ENCODE data around the gene KRT1.

The KRT1 gene

GRCh38 chr12:52698651-52699340, 18.6 kb upstream of the KRT1 start:
- no peak for DNase-seq (ENCODE audit: low read depth)

- DNase-seq (ENCODE audit: low read depth) = no peak
Observed at GRCh38 chr12:52697058-52697582, 16.9 kb upstream of the KRT1 start.

- no peak for DNase-seq (ENCODE audit: low read depth)
Observed at GRCh38 chr12:52696588-52696987, 16.4 kb upstream of the KRT1 start.

GRCh38 chr12:52695039-52695438, 14.8 kb upstream of the KRT1 start:
- no peak for DNase-seq (ENCODE audit: low read depth)

GRCh38 chr12:52694151-52694550, 13.9 kb upstream of the KRT1 start:
- DNase-seq (ENCODE audit: low read depth) = no peak

- no peak for DNase-seq (ENCODE audit: low read depth)
Observed at GRCh38 chr12:52693261-52693660, 13.1 kb upstream of the KRT1 start.

- no peak for DNase-seq (ENCODE audit: low read depth)
Observed at GRCh38 chr12:52692254-52692653, 12.0 kb upstream of the KRT1 start.

- no peak for DNase-seq (ENCODE audit: low read depth)
Observed at GRCh38 chr12:52691841-52692150, 11.6 kb upstream of the KRT1 start.

GRCh38 chr12:52691076-52691840, 11.1 kb upstream of the KRT1 start:
- peak; percentile 43 for DNase-seq (ENCODE audit: low read depth)

- no peak for DNase-seq (ENCODE audit: low read depth)
Observed at GRCh38 chr12:52690351-52691075, 10.3 kb upstream of the KRT1 start.

GRCh38 chr12:52689936-52690335, 9.7 kb upstream of the KRT1 start:
- DNase-seq (ENCODE audit: low read depth) = no peak

GRCh38 chr12:52689239-52689638, 9.0 kb upstream of the KRT1 start:
- no peak for DNase-seq (ENCODE audit: low read depth)

GRCh38 chr12:52688481-52688880, 8.3 kb upstream of the KRT1 start:
- no peak for DNase-seq (ENCODE audit: low read depth)

- no peak for DNase-seq (ENCODE audit: low read depth)
Observed at GRCh38 chr12:52687497-52688385, 7.5 kb upstream of the KRT1 start.

- no peak for DNase-seq (ENCODE audit: low read depth)
Observed at GRCh38 chr12:52686756-52687487, 6.7 kb upstream of the KRT1 start.

- no peak for DNase-seq (ENCODE audit: low read depth)
Observed at GRCh38 chr12:52686063-52686462, 5.9 kb upstream of the KRT1 start.

- no peak for DNase-seq (ENCODE audit: low read depth)
Observed at GRCh38 chr12:52685406-52685890, 5.2 kb upstream of the KRT1 start.

- DNase-seq (ENCODE audit: low read depth) = no peak
Observed at GRCh38 chr12:52684431-52684830, 4.2 kb upstream of the KRT1 start.

- DNase-seq (ENCODE audit: low read depth) = no peak
Observed at GRCh38 chr12:52683575-52684300, 3.5 kb upstream of the KRT1 start.

GRCh38 chr12:52682938-52683574, 2.8 kb upstream of the KRT1 start:
- DNase-seq (ENCODE audit: low read depth) = no peak

All from stimulated activated CD4-positive, alpha-beta T cell treated with anti-CD3 and anti-CD28 coated beads, Interleukin-2, amount 100 ng/mL, for 4 hours (primary cell).